IMR-90 (cell line): ENCODE results near the gene KAZN. TPM values are rescaled to one million over a fixed set of nuclear protein-coding genes. Genes with fewer than 3 reads are reported as not detected.

ENCODE experiments used
- ATAC-seq: fragments of 200-7000 bp; cut with Tn5 transposase; 2 replicates; pipeline ENCODE4 v1.9.1; 2020; ENCODE audit warnings: low read depth, mild to moderate bottlenecking, moderate library complexity
- BruUV-seq: library from RNA; stranded (reverse); fragments of 400-500 nt; replicated peaks from 2 replicates; lab custom pipeline; 2021; lab: Mats Ljungman, UMichigan
- CTCF ChIA-PET: fragments of 300-600 bp; formaldehyde crosslinking; extraction: SDS; loops from one replicate; lab custom pipeline; 2021; ENCODE audit warnings: antibody characterized with exemption; lab: Yijun Ruan, JAX
- POLR2A ChIA-PET: fragments of 300-600 bp; sonication (Branson Sonifier 250); formaldehyde crosslinking; loops from one replicate; lab custom pipeline; 2022; ENCODE audit warnings: antibody characterized with exemption; ENCODE audit not compliant: unreplicated experiment; lab: Charles Lee
- DNase-seq: peaks from one replicate; pipeline ENCODE4 v3.0.0; 2013
- H2AFZ ChIP-seq: replicated peaks from 2 replicates; pipeline ENCODE3; 2013; ENCODE audit warnings: low read length, mild to moderate bottlenecking; ENCODE audit not compliant: poor library complexity
- H2AK5ac ChIP-seq: 2 replicates; pipeline ENCODE4 v1.6.1; 2013; ENCODE audit warnings: low read depth, low read length, inconsistent platforms
- H2AK9ac ChIP-seq: replicated peaks from 2 replicates; pipeline ENCODE3; 2013; ENCODE audit warnings: mild to moderate bottlenecking, low read depth, low read length, moderate library complexity; ENCODE audit not compliant: poor library complexity
- H2BK120ac ChIP-seq: 2 replicates; pipeline ENCODE4 v1.6.1; 2013; ENCODE audit warnings: low read depth, low read length, inconsistent platforms
- H2BK15ac ChIP-seq: 3 replicates; pipeline ENCODE4 v1.6.1; 2013; ENCODE audit warnings: low read depth, low read length, inconsistent platforms
- H2BK20ac ChIP-seq: 2 replicates; pipeline ENCODE4 v1.6.1; 2013; ENCODE audit warnings: low read depth, mild to moderate bottlenecking, inconsistent platforms, low read length, moderate library complexity
- H2BK5ac ChIP-seq: 2 replicates; pipeline ENCODE4 v1.6.1; 2013; ENCODE audit warnings: mild to moderate bottlenecking, low read depth, low read length, inconsistent platforms; ENCODE audit not compliant: poor library complexity, severe bottlenecking
- H3K14ac ChIP-seq: replicated peaks from 2 replicates; pipeline ENCODE4 v1.6.1; 2013; ENCODE audit warnings: low read depth, low read length, inconsistent platforms
- H3K18ac ChIP-seq: 2 replicates; pipeline ENCODE4 v1.6.1; 2013; ENCODE audit warnings: low read depth, low read length, control low read depth
- H3K23ac ChIP-seq: 2 replicates; pipeline ENCODE4 v1.6.1; 2013; ENCODE audit warnings: low read depth, low read length, inconsistent platforms
- H3K27ac ChIP-seq: 2 replicates; pipeline ENCODE4 v1.5.1; 2013; ENCODE audit warnings: mild to moderate bottlenecking, control low read depth, low read length; ENCODE audit not compliant: insufficient read depth
- H3K27me3 ChIP-seq: 2 replicates; pipeline ENCODE4 v1.6.1; 2013; ENCODE audit warnings: low read length; ENCODE audit not compliant: control insufficient read depth, insufficient read depth
- H3K36me3 ChIP-seq: 2 replicates; pipeline ENCODE4 v1.6.1; 2013; ENCODE audit warnings: low read length, mixed read lengths; ENCODE audit not compliant: control insufficient read depth, insufficient read depth
- H3K4ac ChIP-seq: 2 replicates; pipeline ENCODE4 v1.6.1; 2013; ENCODE audit warnings: low read depth, low read length, inconsistent platforms
- H3K4me1 ChIP-seq: 2 replicates; pipeline ENCODE4 v1.6.1; 2013; ENCODE audit warnings: low read length, mixed read lengths; ENCODE audit not compliant: control insufficient read depth, insufficient read depth
- H3K4me2 ChIP-seq: 2 replicates; pipeline ENCODE4 v1.6.1; 2013; ENCODE audit warnings: low read depth, mild to moderate bottlenecking, control low read depth, low read length, moderate library complexity
- H3K4me3 ChIP-seq: 2 replicates; pipeline ENCODE4 v1.5.1; 2013; ENCODE audit warnings: low read depth, mild to moderate bottlenecking, control low read depth, low read length, moderate library complexity; ENCODE audit not compliant: insufficient read depth
- H3K56ac ChIP-seq: 2 replicates; pipeline ENCODE4 v1.6.1; 2013; ENCODE audit warnings: low read length, inconsistent platforms; ENCODE audit not compliant: insufficient read depth; ENCODE audit errors: extremely low read depth
- H3K79me1 ChIP-seq, 2 experiments: 2 replicates each; pipeline ENCODE4 v1.6.1; 2013; ENCODE audit warnings: low read length in 2 of 2, inconsistent platforms in 1 of 2, low read depth in 1 of 2
- H3K9ac ChIP-seq: 2 replicates; pipeline ENCODE4 v1.6.1; 2013; ENCODE audit warnings: low read depth, low read length, control low read depth
- H3K9me1 ChIP-seq: 2 replicates; pipeline ENCODE4 v1.6.1; 2013; ENCODE audit warnings: low read length, inconsistent platforms; ENCODE audit not compliant: insufficient read depth
- H3K9me3 ChIP-seq: 2 replicates; pipeline ENCODE4 v1.6.1; 2013; ENCODE audit warnings: low read length; ENCODE audit not compliant: control insufficient read depth, insufficient read depth
- H4K20me1 ChIP-seq: 2 replicates; pipeline ENCODE4 v1.6.1; 2013; ENCODE audit warnings: low read length, inconsistent platforms; ENCODE audit not compliant: insufficient read depth
- H4K5ac ChIP-seq: 2 replicates; pipeline ENCODE4 v1.6.1; 2013; ENCODE audit warnings: mild to moderate bottlenecking, low read depth, low read length, control low read depth
- H4K8ac ChIP-seq, 2 experiments: 2 replicates each; pipeline ENCODE4 v1.6.1; 2013; ENCODE audit warnings: low read depth in 2 of 2, low read length in 2 of 2, control low read depth in 1 of 2, inconsistent platforms in 1 of 2
- H4K91ac ChIP-seq: 2 replicates; pipeline ENCODE4 v1.6.1; 2013; ENCODE audit warnings: low read depth, low read length, inconsistent platforms; ENCODE audit not compliant: insufficient read depth
- BHLHE40 ChIP-seq: fragments of 150-350 bp; IDR thresholded peaks from 2 replicates; pipeline ENCODE4 v1.6.1; 2016; ENCODE audit warnings: mild to moderate bottlenecking, low read depth, low read length
- CEBPB ChIP-seq: IDR thresholded peaks from 2 replicates; pipeline ENCODE4 v1.6.1; 2012; ENCODE audit warnings: low read depth, low read length, improper control_type of control experiment
- CHD1 ChIP-seq: IDR thresholded peaks from 2 replicates; pipeline ENCODE4 v1.6.1; 2012; ENCODE audit warnings: low read depth, low read length, improper control_type of control experiment
- CTCF ChIP-seq: conservative IDR thresholded peaks from 2 replicates; pipeline ENCODE4 v1.5.1; 2012; ENCODE audit warnings: mild to moderate bottlenecking, low read depth, low read length, improper control_type of control experiment
- ELK1 ChIP-seq: fragments of 150-350 bp; IDR thresholded peaks from 2 replicates; pipeline ENCODE4 v1.6.1; 2016; ENCODE audit warnings: low read depth, mild to moderate bottlenecking, low read length, moderate library complexity, borderline replicate concordance
- FOS ChIP-seq: fragments of 150-350 bp; IDR thresholded peaks from 2 replicates; pipeline ENCODE4 v1.6.1; 2016; ENCODE audit warnings: low read depth, low read length
- MAFK ChIP-seq: IDR thresholded peaks from 2 replicates; pipeline ENCODE4 v1.6.1; 2012; ENCODE audit warnings: low read depth, low read length, improper control_type of control experiment
- MAZ ChIP-seq: IDR thresholded peaks from 2 replicates; pipeline ENCODE4 v1.6.1; 2012; ENCODE audit warnings: low read depth, mild to moderate bottlenecking, low read length, improper control_type of control experiment, moderate library complexity, borderline replicate concordance
- RAD21 ChIP-seq: IDR thresholded peaks from 2 replicates; pipeline ENCODE4 v1.6.1; 2012; ENCODE audit warnings: low read length, improper control_type of control experiment
- RCOR1 ChIP-seq: IDR thresholded peaks from 2 replicates; pipeline ENCODE4 v1.6.1; 2012; ENCODE audit warnings: mild to moderate bottlenecking, low read length, improper control_type of control experiment; ENCODE audit not compliant: insufficient replicate concordance
- RFX5 ChIP-seq: IDR thresholded peaks from 2 replicates; pipeline ENCODE4 v1.8.0; 2012; ENCODE audit warnings: low read depth, mild to moderate bottlenecking, low read length, moderate library complexity
- SMC3 ChIP-seq: fragments of 150-350 bp; IDR thresholded peaks from 2 replicates; pipeline ENCODE4 v1.6.1; 2016; ENCODE audit warnings: low read depth, mild to moderate bottlenecking, antibody characterized with exemption, low read length, moderate library complexity
- WGBS, 2 experiments: methylation state at CpG; one replicate each; pipeline versions ENCODE4 v1.1.5 to v1.1.7; 2013; ENCODE audit warnings: missing lambda C conversion rate in 2 of 2; ENCODE audit not compliant: insufficient read length in 1 of 2; ENCODE audit errors: extremely low coverage in 2 of 2; 5-methylcytosine and 5-hydroxymethylcytosine counted together
- dilution Hi-C: fragments of 300-500 bp; cut with HindIII; formaldehyde crosslinking; loops from one replicate; pipeline ENCODE4 v1.14.3; 2018; ENCODE audit warnings: low sequenced_read_pairs; ENCODE audit not compliant: unreplicated experiment
- in situ Hi-C: fragments of 300-500 bp; cut with MboI; formaldehyde crosslinking; loops from 3 replicates; pipeline ENCODE4 v1.14.3; 2019; ENCODE audit warnings: low sequenced_read_pairs, inconsistent platforms, mixed read lengths
- intact Hi-C: fragments of 100-400 bp; cut with micrococcal nuclease; formaldehyde crosslinking; loops from 2 replicates; pipeline ENCODE4 v1.10.0; 2022
- polyA plus RNA-seq, 3 experiments: library from polyadenylated mRNA; depleted of rRNA; stranded (reverse); fragments of >200 nt; gene quantifications; 2 replicates each; pipeline ENCODE4 v1.2.3, GENCODE V29; 2012; ENCODE audit warnings: low replicate concordance in 1 of 3
- total RNA-seq: library from RNA; depleted of rRNA; stranded (reverse); fragments of >200 nt; gene quantifications from 2 replicates; pipeline ENCODE4 v1.2.3, GENCODE V29; 2012
- TF ChIP-seq, protein P1 (sequence below): fragments of 150-350 bp; IDR thresholded peaks from 2 replicates; pipeline ENCODE4 v1.6.1; 2017; ENCODE audit warnings: mild to moderate bottlenecking, antibody characterized with exemption, low read length, low read depth

KAZN gene
- total and polyA plus RNA-seq, 2 of the 4 experiments (the other 2 are of a cell fraction): 5.2 to 10.5 TPM

- ATAC-seq: no peak
- BruUV-seq: no TSS peak
- in situ Hi-C loops: loop anchor here (5.0 kb wide), 2 partner anchors 47 to 102 kb away; no protein-coding TSS in a partner anchor
Observed at GRCh38 chr1:15029786-15030185, 431.3 kb downstream of the KAZN start.

More at GRCh38 chr1:15029786-15030185, 431.3 kb downstream of the KAZN start:
- H4K5ac ChIP-seq: no peak overlapping the region
- H3K4me3 ChIP-seq: no peak overlapping the region
- no peak overlapping the region for H3K23ac ChIP-seq
- dilution Hi-C loops (no loop called here), intact Hi-C loops (loop anchor here (5.0 to 10.0 kb wide), 2 partner anchors 82 to 285 kb away; no protein-coding TSS in a partner anchor)
- no peak overlapping the region for H3K4ac ChIP-seq
- H3K79me1 ChIP-seq: peaks cover 30 to 59% of the 10 kb centered on the region in 2 experiments
- H3K14ac ChIP-seq: no peak overlapping the region
- TF ChIP-seq RCOR1 (no peak), SMC3 (no peak), RAD21 (no peak), FOS (no peak), CHD1 (no peak), CTCF (no peak), MAZ (no peak), CEBPB (no peak), BHLHE40 (no peak), RFX5 (no peak), ELK1 (no peak), MAFK (no peak)
- TF ChIP-seq, protein P1, sequence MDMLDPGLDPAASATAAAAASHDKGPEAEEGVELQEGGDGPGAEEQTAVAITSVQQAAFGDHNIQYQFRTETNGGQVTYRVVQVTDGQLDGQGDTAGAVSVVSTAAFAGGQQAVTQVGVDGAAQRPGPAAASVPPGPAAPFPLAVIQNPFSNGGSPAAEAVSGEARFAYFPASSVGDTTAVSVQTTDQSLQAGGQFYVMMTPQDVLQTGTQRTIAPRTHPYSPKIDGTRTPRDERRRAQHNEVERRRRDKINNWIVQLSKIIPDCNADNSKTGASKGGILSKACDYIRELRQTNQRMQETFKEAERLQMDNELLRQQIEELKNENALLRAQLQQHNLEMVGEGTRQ: no peak
- H3K56ac ChIP-seq: no peak overlapping the region
- H4K8ac ChIP-seq: no peak overlapping the region
- H2BK20ac ChIP-seq: no peak overlapping the region
- H4K91ac ChIP-seq: no peak overlapping the region
- no peaks in the 10 kb centered on the region; the same call in 1 of the 2 replicates for H3K36me3 ChIP-seq
- no peak overlapping the region for H3K27ac ChIP-seq
- H3K9ac ChIP-seq: no peak overlapping the region
- no peak overlapping the region for H2BK5ac ChIP-seq
- POLR2A ChIA-PET: no interaction called here
- CTCF ChIA-PET: interaction anchor here (0.5 kb wide), 1 partner anchor 99 kb away, joined by 7 read pairs; no protein-coding TSS in a partner anchor
- H3K9me1 ChIP-seq: peaks cover 14% of the 10 kb centered on the region; the same call in 1 of the 2 replicates
- no peak overlapping the region for H2BK15ac ChIP-seq
- peaks cover 21% of the 10 kb centered on the region for H3K4me1 ChIP-seq
- peaks cover 38% of the 10 kb centered on the region for H4K20me1 ChIP-seq
- no peak overlapping the region for H2AFZ ChIP-seq
- no peaks in the 10 kb centered on the region for H3K27me3 ChIP-seq
- H2AK5ac ChIP-seq: no peak overlapping the region
- WGBS, 2 experiments: 83% methylated on average over 2 of the region's 8 CpGs; no CpG with 5 or more reads in 1 of the 2 experiments
- no peak overlapping the region for H2AK9ac ChIP-seq
- no peak overlapping the region for H3K18ac ChIP-seq
- H2BK120ac ChIP-seq: no peak overlapping the region
- DNase-seq: no peak
- no peaks in the 10 kb centered on the region for H3K9me3 ChIP-seq
- no peak overlapping the region for H3K4me2 ChIP-seq
